Measurements from ENCODE around the gene TMBIM4.
A peak's percentile ranks its signal among the peaks of the same experiment; 100 is the strongest.

TMBIM4 gene

GRCh38 chr12:66152732-66153131, 17.1 kb downstream of the TMBIM4 start:
- Histone ChIP-seq H3K9me3 (ENCODE audit: control insufficient read depth, low read length) (no peaks in the 10 kb centered on the region), H3K79me1 (replicated peaks; ENCODE audit: low read length, poor library complexity, severe bottlenecking) (peaks cover 7% of the 10 kb centered on the region), H3K9ac (ENCODE audit: low read length) (peak overlapping the region; percentile 90), H4K91ac (ENCODE audit: low read length) (no peak overlapping the region), H3K18ac (ENCODE audit: low read depth in 1 of 2, low read length in 2 of 2) (no peak overlapping the region), H2AFZ (ENCODE audit: low read depth, low read length) (no peak overlapping the region), H3K27ac (ENCODE audit: low read length, poor library complexity, severe bottlenecking) (no peak overlapping the region), H2BK120ac (ENCODE audit: low read depth, low read length) (no peak overlapping the region), H3K14ac (ENCODE audit: low read length in 2 of 2) (no peak overlapping the region), H3K27me3 (ENCODE audit: control insufficient read depth in 1 of 2, insufficient read depth in 1 of 2, low read length in 2 of 2) (no peaks in the 10 kb centered on the region), H2BK12ac (ENCODE audit: low read length in 2 of 2) (no peak overlapping the region), H2BK5ac (ENCODE audit: low read depth, low read length, poor library complexity, severe bottlenecking) (no peak overlapping the region), H4K8ac (ENCODE audit: low read length) (no peak overlapping the region), H3K4me2 (ENCODE audit: low read length, poor library complexity, severe bottlenecking) (no peak overlapping the region), H2BK15ac (ENCODE audit: low read depth, poor library complexity, severe bottlenecking) (no peak overlapping the region), H3K4ac (ENCODE audit: low read depth in 1 of 2, low read length in 2 of 2) (no peak overlapping the region), H2AK5ac (ENCODE audit: low read length, severe bottlenecking) (no peak overlapping the region), H3K4me1 (ENCODE audit: control insufficient read depth, insufficient read depth, low read depth, low read length) (peaks cover 3% of the 10 kb centered on the region), H3K23ac (ENCODE audit: low read length in 2 of 2) (no peak overlapping the region), H3K36me3 (ENCODE audit: control insufficient read depth in 1 of 2, insufficient read depth in 2 of 2, low read depth in 1 of 2, low read length in 2 of 2) (peaks cover 3 to 35% of the 10 kb centered on the region in 2 experiments), H3K4me3 (ENCODE audit: insufficient read depth in 1 of 2, low read depth in 1 of 2, low read length in 2 of 2) (peak overlapping the region in 1 of 2 experiments; percentile 25)
- WGBS = no CpG with 5 or more reads among the region's 1 CpG
- DNase-seq = no peak

- no peaks in the 10 kb centered on the region for H3K27me3 ChIP-seq (ENCODE audit: control insufficient read depth in 1 of 2, insufficient read depth in 1 of 2, low read length in 2 of 2)
- WGBS = 98% methylated on average over 4 of the region's 5 CpGs
- DNase-seq = no peak
- no peak overlapping the region for H2BK15ac ChIP-seq (ENCODE audit: low read depth, poor library complexity, severe bottlenecking)
- no peak overlapping the region for H3K18ac ChIP-seq (ENCODE audit: low read depth in 1 of 2, low read length in 2 of 2)
- H4K91ac ChIP-seq (ENCODE audit: low read length) = no peak overlapping the region
- no peak overlapping the region for H2BK120ac ChIP-seq (ENCODE audit: low read depth, low read length)
- H3K14ac ChIP-seq (ENCODE audit: low read length in 2 of 2) = no peak overlapping the region
- no peak overlapping the region for H2AFZ ChIP-seq (ENCODE audit: low read depth, low read length)
- H2BK12ac ChIP-seq (ENCODE audit: low read length in 2 of 2) = no peak overlapping the region
- H3K27ac ChIP-seq (ENCODE audit: low read length, poor library complexity, severe bottlenecking) = no peak overlapping the region
- no peak overlapping the region for H3K4ac ChIP-seq (ENCODE audit: low read depth in 1 of 2, low read length in 2 of 2)
- H3K4me1 ChIP-seq (ENCODE audit: control insufficient read depth, insufficient read depth, low read depth, low read length) = no peaks in the 10 kb centered on the region
- H3K36me3 ChIP-seq (ENCODE audit: control insufficient read depth in 1 of 2, insufficient read depth in 2 of 2, low read depth in 1 of 2, low read length in 2 of 2) = peaks cover 3 to 56% of the 10 kb centered on the region in 2 experiments
- H2BK5ac ChIP-seq (ENCODE audit: low read depth, low read length, poor library complexity, severe bottlenecking) = no peak overlapping the region
- no peak overlapping the region for H3K4me2 ChIP-seq (ENCODE audit: low read length, poor library complexity, severe bottlenecking)
- H4K8ac ChIP-seq (ENCODE audit: low read length) = no peak overlapping the region
- H3K9ac ChIP-seq (ENCODE audit: low read length) = no peak overlapping the region
- H3K4me3 ChIP-seq (ENCODE audit: insufficient read depth in 1 of 2, low read depth in 1 of 2, low read length in 2 of 2) = no peak overlapping the region
- H3K23ac ChIP-seq (ENCODE audit: low read length in 2 of 2) = no peak overlapping the region
- H3K9me3 ChIP-seq (ENCODE audit: control insufficient read depth, low read length) = no peaks in the 10 kb centered on the region
- H3K79me1 ChIP-seq (replicated peaks; ENCODE audit: low read length, poor library complexity, severe bottlenecking) = peaks cover 3% of the 10 kb centered on the region
- no peak overlapping the region for H2AK5ac ChIP-seq (ENCODE audit: low read length, severe bottlenecking)
Observed at GRCh38 chr12:66149702-66150398, 19.9 kb downstream of the TMBIM4 start.

- H3K9me3 ChIP-seq (ENCODE audit: control insufficient read depth, low read length) = peaks cover 35% of the 10 kb centered on the region
- H3K27ac ChIP-seq (ENCODE audit: low read length, poor library complexity, severe bottlenecking) = no peak overlapping the region
- no peak overlapping the region for H2AK5ac ChIP-seq (ENCODE audit: low read length, severe bottlenecking)
- H3K4me3 ChIP-seq (ENCODE audit: insufficient read depth in 1 of 2, low read depth in 1 of 2, low read length in 2 of 2) = no peak overlapping the region
- H2BK15ac ChIP-seq (ENCODE audit: low read depth, poor library complexity, severe bottlenecking) = no peak overlapping the region
- no peak overlapping the region for H4K8ac ChIP-seq (ENCODE audit: low read length)
- no peak overlapping the region for H3K14ac ChIP-seq (ENCODE audit: low read length in 2 of 2)
- H2AFZ ChIP-seq (ENCODE audit: low read depth, low read length) = no peak overlapping the region
- H3K4ac ChIP-seq (ENCODE audit: low read depth in 1 of 2, low read length in 2 of 2) = no peak overlapping the region
- WGBS = 0% methylated on average over 1 of the region's 7 CpGs
- DNase-seq = peak; percentile 63
- peaks cover 4% of the 10 kb centered on the region for H3K79me1 ChIP-seq (replicated peaks; ENCODE audit: low read length, poor library complexity, severe bottlenecking)
- H3K9ac ChIP-seq (ENCODE audit: low read length) = peak overlapping the region; percentile 34
- H3K4me1 ChIP-seq (ENCODE audit: control insufficient read depth, insufficient read depth, low read depth, low read length) = no peaks in the 10 kb centered on the region
- H2BK120ac ChIP-seq (ENCODE audit: low read depth, low read length) = no peak overlapping the region
- H2BK12ac ChIP-seq (ENCODE audit: low read length in 2 of 2) = no peak overlapping the region
- no peak overlapping the region for H2BK5ac ChIP-seq (ENCODE audit: low read depth, low read length, poor library complexity, severe bottlenecking)
- no peak overlapping the region for H3K23ac ChIP-seq (ENCODE audit: low read length in 2 of 2)
- no peak overlapping the region for H3K18ac ChIP-seq (ENCODE audit: low read depth in 1 of 2, low read length in 2 of 2)
- H4K91ac ChIP-seq (ENCODE audit: low read length) = no peak overlapping the region
- H3K4me2 ChIP-seq (ENCODE audit: low read length, poor library complexity, severe bottlenecking) = no peak overlapping the region
- peaks cover 0 to 86% of the 10 kb centered on the region in 2 experiments for H3K36me3 ChIP-seq (ENCODE audit: control insufficient read depth in 1 of 2, insufficient read depth in 2 of 2, low read depth in 1 of 2, low read length in 2 of 2)
- no peaks in the 10 kb centered on the region for H3K27me3 ChIP-seq (ENCODE audit: control insufficient read depth in 1 of 2, insufficient read depth in 1 of 2, low read length in 2 of 2)
Observed at GRCh38 chr12:66144791-66145754, 24.7 kb downstream of the TMBIM4 start.

GRCh38 chr12:66143868-66144267, 25.9 kb downstream of the TMBIM4 start:
- H2BK5ac ChIP-seq (ENCODE audit: low read depth, low read length, poor library complexity, severe bottlenecking) = no peak overlapping the region
- H3K23ac ChIP-seq (ENCODE audit: low read length in 2 of 2) = no peak overlapping the region
- H2AFZ ChIP-seq (ENCODE audit: low read depth, low read length) = no peak overlapping the region
- no peak overlapping the region for H2AK5ac ChIP-seq (ENCODE audit: low read length, severe bottlenecking)
- no peak overlapping the region for H3K4me2 ChIP-seq (ENCODE audit: low read length, poor library complexity, severe bottlenecking)
- no peaks in the 10 kb centered on the region for H3K4me1 ChIP-seq (ENCODE audit: control insufficient read depth, insufficient read depth, low read depth, low read length)
- H3K9me3 ChIP-seq (ENCODE audit: control insufficient read depth, low read length) = peaks cover 47% of the 10 kb centered on the region
- H3K27ac ChIP-seq (ENCODE audit: low read length, poor library complexity, severe bottlenecking) = no peak overlapping the region
- H2BK15ac ChIP-seq (ENCODE audit: low read depth, poor library complexity, severe bottlenecking) = no peak overlapping the region
- no peak overlapping the region for H2BK12ac ChIP-seq (ENCODE audit: low read length in 2 of 2)
- H4K91ac ChIP-seq (ENCODE audit: low read length) = no peak overlapping the region
- peaks cover 6% of the 10 kb centered on the region for H3K79me1 ChIP-seq (replicated peaks; ENCODE audit: low read length, poor library complexity, severe bottlenecking)
- no peak overlapping the region for H4K8ac ChIP-seq (ENCODE audit: low read length)
- no peak overlapping the region for H3K4ac ChIP-seq (ENCODE audit: low read depth in 1 of 2, low read length in 2 of 2)
- no peak overlapping the region for H3K9ac ChIP-seq (ENCODE audit: low read length)
- no CpG with 5 or more reads among the region's 1 CpG for WGBS
- H3K36me3 ChIP-seq (ENCODE audit: control insufficient read depth in 1 of 2, insufficient read depth in 2 of 2, low read depth in 1 of 2, low read length in 2 of 2) = peaks cover 0 to 89% of the 10 kb centered on the region in 2 experiments
- H2BK120ac ChIP-seq (ENCODE audit: low read depth, low read length) = no peak overlapping the region
- H3K27me3 ChIP-seq (ENCODE audit: control insufficient read depth in 1 of 2, insufficient read depth in 1 of 2, low read length in 2 of 2) = no peaks in the 10 kb centered on the region
- no peak overlapping the region for H3K14ac ChIP-seq (ENCODE audit: low read length in 2 of 2)
- H3K4me3 ChIP-seq (ENCODE audit: insufficient read depth in 1 of 2, low read depth in 1 of 2, low read length in 2 of 2) = no peak overlapping the region
- no peak for DNase-seq
- no peak overlapping the region for H3K18ac ChIP-seq (ENCODE audit: low read depth in 1 of 2, low read length in 2 of 2)

Measured in mesenchymal stem cell (in vitro differentiated cells and primary cell).